LHCN-M2 (cell line): ENCODE data around the gene TJAP1. TPM values are rescaled to one million over a fixed set of nuclear protein-coding genes. Genes with fewer than 3 reads are reported as not detected.

Source experiments
- DNase-seq: peaks from one replicate; pipeline ENCODE4 v3.0.0-alpha.2; 2012; ENCODE audit warnings: low read depth
- total RNA-seq: library from RNA; depleted of rRNA; stranded (reverse); fragments of >200 nt; gene quantifications from 2 replicates; pipeline ENCODE4 v1.2.3, GENCODE V29; 2014

The TJAP1 gene
- total RNA-seq, 1 experiment from 2014 or later, result 32.8 TPM

- no peak for DNase-seq
Observed at GRCh38 chr6:43503443-43503842, 26.1 kb downstream of the TJAP1 start.

DNA sequence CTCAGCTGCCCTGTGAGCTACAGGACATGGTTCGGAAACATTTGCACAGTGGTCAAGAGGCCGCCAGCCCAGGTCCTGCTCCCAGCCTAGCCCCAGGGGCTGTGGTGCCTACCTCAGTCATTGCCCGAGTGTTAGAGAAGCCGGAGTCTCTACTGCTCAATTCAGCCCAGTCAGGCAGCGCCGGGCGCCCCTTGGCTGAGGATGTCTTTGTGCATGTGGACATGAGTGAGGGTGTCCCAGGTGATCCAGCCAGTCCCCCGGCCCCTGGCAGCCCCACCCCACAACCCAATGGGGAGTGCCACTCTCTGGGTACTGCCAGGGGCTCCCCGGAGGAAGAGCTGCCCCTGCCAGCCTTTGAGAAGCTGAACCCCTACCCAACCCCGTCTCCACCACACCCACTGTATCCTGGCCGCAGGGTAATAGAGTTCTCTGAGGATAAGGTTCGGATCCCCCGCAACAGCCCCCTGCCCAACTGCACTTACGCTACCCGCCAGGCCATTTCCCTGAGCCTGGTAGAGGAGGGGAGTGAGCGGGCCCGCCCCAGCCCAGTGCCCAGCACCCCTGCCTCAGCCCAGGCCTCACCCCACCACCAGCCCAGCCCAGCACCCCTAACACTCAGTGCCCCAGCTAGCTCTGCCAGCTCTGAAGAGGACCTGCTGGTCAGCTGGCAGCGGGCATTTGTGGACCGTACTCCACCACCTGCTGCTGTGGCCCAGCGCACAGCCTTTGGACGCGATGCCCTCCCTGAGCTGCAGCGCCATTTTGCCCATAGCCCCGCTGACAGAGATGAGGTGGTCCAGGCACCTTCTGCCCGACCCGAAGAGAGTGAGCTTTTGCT, 27.6 kb downstream of the TJAP1 start:
- DNase-seq, result no peak

DNA sequence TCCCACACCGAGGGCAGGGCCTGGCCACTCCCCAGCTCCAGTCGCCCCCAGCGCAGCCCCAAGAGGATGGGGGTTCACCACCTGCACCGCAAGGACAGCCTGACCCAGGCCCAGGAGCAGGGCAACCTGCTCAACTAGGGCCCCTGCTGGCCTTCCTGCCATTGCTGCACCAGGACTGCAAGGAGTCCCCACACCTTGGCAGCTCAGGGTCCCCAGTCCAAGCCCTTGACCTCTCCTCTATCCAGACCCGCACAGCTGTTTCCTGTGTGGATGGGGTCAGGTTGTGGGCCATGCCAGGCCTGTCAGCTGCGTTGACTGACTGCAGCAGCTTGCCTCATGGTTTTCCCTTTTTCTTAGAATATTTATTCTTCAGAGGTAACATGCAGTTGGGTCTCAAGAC, 28.3 kb downstream of the TJAP1 start:
- no peak for DNase-seq

- no peak for DNase-seq
Observed at GRCh38 chr6:43506171-43506570, 28.8 kb downstream of the TJAP1 start.

GRCh38 chr6:43506667-43507471, 29.5 kb downstream of the TJAP1 start:
- DNase-seq, result peak; percentile 78

DNA sequence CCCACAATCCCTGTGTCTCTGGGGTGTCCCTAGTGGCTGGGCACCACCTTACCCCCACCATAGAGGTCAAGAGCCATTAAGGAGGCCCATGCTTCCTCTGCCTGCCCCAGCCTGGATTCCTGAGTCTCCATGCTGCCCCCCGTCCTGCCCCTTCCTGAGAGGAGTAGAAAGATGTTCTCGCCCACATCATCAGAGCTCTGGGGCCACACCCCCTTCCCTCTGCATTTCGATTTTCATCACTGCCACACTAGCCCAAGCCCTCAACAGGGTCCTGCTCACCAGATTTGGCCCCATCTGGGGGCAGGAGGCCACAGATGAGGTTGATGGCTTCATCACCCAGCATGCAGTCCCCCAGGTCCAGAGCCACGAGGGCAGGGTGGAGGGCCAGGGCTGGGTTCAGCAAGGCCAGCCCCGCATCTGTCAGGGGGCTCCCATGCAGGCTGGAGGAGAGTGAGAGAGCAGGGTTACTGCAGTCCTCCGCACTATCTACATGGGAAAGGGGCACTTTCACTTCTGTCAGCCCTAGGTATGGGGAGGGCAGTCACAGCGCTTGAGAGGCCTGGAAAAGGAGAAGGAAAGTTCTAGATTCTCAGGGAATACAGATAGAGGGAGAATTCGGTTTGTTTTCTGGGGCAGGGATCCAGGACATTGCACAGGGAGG, 31.2 kb downstream of the TJAP1 start:
- no peak for DNase-seq

- no peak for DNase-seq
Observed at GRCh38 chr6:43509142-43509983, 32.0 kb downstream of the TJAP1 start.

- DNase-seq, result peak; percentile 87
Observed at GRCh38 chr6:43509984-43510826, 32.8 kb downstream of the TJAP1 start, which contains the start of gene LRRC73. LRRC73 (minus strand) TSS chr6:43510346; CDS start chr6:43509785, 561 bp downstream.

- no peak for DNase-seq
Observed at GRCh38 chr6:43510827-43511163, 33.4 kb downstream of the TJAP1 start.

DNA sequence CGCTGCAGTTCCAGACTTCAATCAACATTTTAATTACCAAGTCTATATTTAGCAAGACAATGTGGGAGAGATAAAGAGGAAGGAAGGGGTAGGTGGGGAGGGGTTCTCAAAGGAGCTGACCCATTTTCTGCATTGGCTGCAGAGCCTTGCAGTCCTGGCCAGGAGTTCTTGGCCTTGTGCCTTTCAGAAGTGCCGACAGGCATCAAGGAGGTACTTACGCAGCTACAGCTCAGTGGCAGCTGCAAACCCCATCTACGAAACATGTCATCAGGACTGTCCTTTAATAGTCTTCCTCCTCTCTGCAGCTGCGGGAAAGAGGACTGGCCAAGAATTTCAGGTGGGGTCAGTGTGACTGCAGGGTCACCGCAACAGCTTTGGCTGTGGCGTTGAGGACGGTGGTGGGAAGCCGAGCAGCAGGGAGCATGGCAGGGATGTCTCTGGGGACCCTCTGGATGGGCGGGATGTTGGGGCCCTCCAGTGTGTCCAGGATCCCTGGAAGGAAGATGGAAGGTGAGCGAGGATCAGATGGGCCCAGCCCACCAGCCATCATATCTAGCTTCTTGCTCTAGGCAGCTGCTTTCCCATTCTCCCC, 34.5 kb downstream of the TJAP1 start:
- no peak for DNase-seq

DNA sequence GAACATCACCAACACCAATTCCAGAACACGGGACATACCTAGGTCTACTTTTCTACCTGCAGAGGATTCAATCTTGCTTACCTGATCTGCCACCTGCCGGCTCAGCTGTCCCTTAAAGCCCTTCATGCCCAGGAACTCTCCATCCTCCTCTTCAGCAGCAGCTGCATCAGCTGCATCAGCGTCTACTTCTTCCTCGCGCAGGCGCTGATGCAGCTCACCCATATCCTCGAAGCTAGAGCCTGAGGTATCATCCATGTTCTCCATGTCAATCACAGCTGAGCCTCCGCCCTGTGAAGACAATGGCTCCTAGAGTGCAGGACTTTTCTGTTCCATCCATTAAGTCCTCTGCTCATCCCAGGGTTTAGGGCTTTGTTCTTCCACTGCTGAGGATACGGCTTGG, 38.4 kb downstream of the TJAP1 start:
- no peak for DNase-seq

- DNase-seq, result no peak
Observed at GRCh38 chr6:43516367-43516696, 39.0 kb downstream of the TJAP1 start.

- peak; percentile 98 for DNase-seq
Observed at GRCh38 chr6:43516697-43517504, 39.5 kb downstream of the TJAP1 start, which contains the start of the genes POLR1C and YIPF3. POLR1C (plus strand) TSS chr6:43517089; CDS start chr6:43517110, 21 bp downstream. YIPF3 (minus strand) TSS chr6:43516926; CDS start chr6:43516807, 119 bp downstream.

DNA sequence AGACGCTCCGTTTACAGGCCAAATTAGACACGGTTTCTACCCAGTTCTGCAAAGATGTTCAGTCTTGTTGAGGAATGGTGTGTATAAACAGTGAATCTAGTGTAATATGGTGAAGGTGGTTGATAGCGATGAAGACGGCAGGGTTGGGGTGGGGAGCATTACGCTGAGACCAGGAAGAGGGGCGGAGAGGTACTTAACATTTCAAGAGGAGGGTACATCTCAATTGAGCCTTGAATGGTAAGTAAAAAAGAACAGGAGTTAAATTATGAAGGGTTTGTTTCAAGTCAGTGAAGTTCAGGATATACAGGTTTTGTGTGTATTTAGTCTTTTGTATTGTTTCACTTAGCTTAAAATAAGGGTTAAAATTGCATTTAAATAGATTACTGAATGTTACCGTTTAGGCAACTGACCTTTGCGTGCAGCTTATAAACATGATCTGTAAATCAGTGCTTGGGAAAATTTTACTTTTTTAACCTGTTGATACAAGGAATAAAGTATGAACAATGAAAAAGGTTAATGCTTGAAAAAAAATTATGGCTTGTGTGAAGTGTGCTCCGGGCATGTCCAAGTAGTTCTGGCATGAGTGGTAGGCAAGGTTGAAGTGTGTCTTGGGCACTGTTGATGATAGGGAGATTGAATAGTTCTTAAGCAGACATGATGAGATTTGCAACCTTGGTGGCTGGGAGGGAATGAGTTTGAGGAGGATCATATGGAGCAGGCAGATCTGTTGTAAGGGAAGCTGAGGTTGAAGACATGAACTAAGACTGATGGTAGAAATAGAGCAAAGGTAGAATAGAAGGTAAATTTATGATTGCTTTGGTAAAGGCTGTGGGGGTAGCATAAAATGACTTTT, 40.4 kb downstream of the TJAP1 start:
- no peak for DNase-seq

DNA sequence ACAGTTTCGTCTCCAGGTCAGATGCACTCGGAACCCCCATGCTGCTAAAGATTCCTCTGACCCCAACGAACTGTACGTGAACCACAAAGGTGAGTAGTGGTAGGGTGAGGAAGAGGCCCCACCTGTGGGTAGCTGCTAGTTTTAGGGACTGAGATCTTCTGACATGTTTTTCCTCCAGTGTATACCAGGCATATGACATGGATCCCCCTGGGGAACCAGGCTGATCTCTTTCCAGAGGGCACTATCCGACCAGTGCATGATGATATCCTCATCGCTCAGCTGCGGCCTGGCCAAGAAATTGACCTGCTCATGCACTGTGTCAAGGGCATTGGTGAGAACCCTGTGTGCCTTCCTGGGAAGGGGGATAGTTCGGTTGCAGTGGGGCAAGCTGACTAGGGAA, 42.7 kb downstream of the TJAP1 start:
- no peak for DNase-seq

GRCh38 chr6:43521836-43522235, 44.5 kb downstream of the TJAP1 start:
- DNase-seq, result no peak

- no peak for DNase-seq
Observed at GRCh38 chr6:43522547-43523261, 45.3 kb downstream of the TJAP1 start.
